ENCODE results near the gene MTARC2. TPM values are rescaled to one million over a fixed set of nuclear protein-coding genes. Genes with fewer than 3 reads are reported as not detected.

MTARC2 gene
- total and polyA plus RNA-seq, 8 donors = 41.2 to 84.3 (median 80.9) TPM

GRCh38 chr1:220804202-220804586 lies 56.1 kb downstream of the MTARC2 start:
- Histone ChIP-seq H3K4me3 (no peak overlapping the region), H3K27ac (no peak overlapping the region), H3K4me1 (peaks cover 0 to 6% of the 10 kb centered on the region in 2 donors), H3K36me3 (peaks cover 0 to 63% of the 10 kb centered on the region in 2 donors), H3K9me3 (no peaks in the 10 kb centered on the region), H3K27me3 (no peaks in the 10 kb centered on the region)
- ATAC-seq (no peak), DNase-seq (no peak)
- intact Hi-C loops (cut with DNase I) = no loop called here
- TF ChIP-seq CTCF (IDR thresholded peaks at IDR 0.05) = no peak

- H3K27me3 ChIP-seq = no peaks in the 10 kb centered on the region
- no peak for DNase-seq
- no peak for TF ChIP-seq CTCF (IDR thresholded peaks at IDR 0.05)
- no peaks in the 10 kb centered on the region for H3K9me3 ChIP-seq
- no peak for ATAC-seq
- no peak overlapping the region for H3K4me3 ChIP-seq
- peaks cover 0 to 49% of the 10 kb centered on the region in 2 donors for H3K36me3 ChIP-seq
- intact Hi-C loops (cut with DNase I) = no loop called here
- H3K27ac ChIP-seq = no peak overlapping the region
- peaks cover 0 to 18% of the 10 kb centered on the region in 2 donors for H3K4me1 ChIP-seq
Measured at GRCh38 chr1:220806408-220806807, 58.3 kb downstream of the MTARC2 start.

- H3K27me3 ChIP-seq = no peaks in the 10 kb centered on the region
- no peak overlapping the region for H3K4me3 ChIP-seq
- no peak for DNase-seq
- peaks cover 0 to 49% of the 10 kb centered on the region in 2 donors for H3K36me3 ChIP-seq
- ATAC-seq = no peak
- no peak for TF ChIP-seq CTCF (IDR thresholded peaks at IDR 0.05)
- H3K9me3 ChIP-seq = no peaks in the 10 kb centered on the region
- no peak overlapping the region for H3K27ac ChIP-seq
- intact Hi-C loops (cut with DNase I) = no loop called here
- H3K4me1 ChIP-seq = peaks cover 0 to 18% of the 10 kb centered on the region in 2 donors
Measured at GRCh38 chr1:220807726-220808125, 59.6 kb downstream of the MTARC2 start.

GRCh38 chr1:220808345-220809186 lies 60.4 kb downstream of the MTARC2 start:
- no peak for ATAC-seq
- no peaks in the 10 kb centered on the region for H3K27me3 ChIP-seq
- intact Hi-C loops (cut with DNase I) = no loop called here
- peaks cover 0 to 16% of the 10 kb centered on the region in 2 donors for H3K4me1 ChIP-seq
- DNase-seq = no peak
- no peak for TF ChIP-seq CTCF (IDR thresholded peaks at IDR 0.05)
- H3K36me3 ChIP-seq = peaks cover 0 to 57% of the 10 kb centered on the region in 2 donors
- no peaks in the 10 kb centered on the region for H3K9me3 ChIP-seq
- no peak overlapping the region for H3K4me3 ChIP-seq
- no peak overlapping the region for H3K27ac ChIP-seq

GRCh38 chr1:220809187-220809550 lies 61.0 kb downstream of the MTARC2 start:
- no peak overlapping the region for H3K27ac ChIP-seq
- TF ChIP-seq CTCF (IDR thresholded peaks at IDR 0.05) = no peak
- no peaks in the 10 kb centered on the region for H3K27me3 ChIP-seq
- peaks cover 0 to 15% of the 10 kb centered on the region in 2 donors for H3K4me1 ChIP-seq
- H3K9me3 ChIP-seq = no peaks in the 10 kb centered on the region
- no peak for DNase-seq
- intact Hi-C loops (cut with DNase I) = no loop called here
- no peak overlapping the region for H3K4me3 ChIP-seq
- peaks cover 0 to 63% of the 10 kb centered on the region in 2 donors for H3K36me3 ChIP-seq
- no peak for ATAC-seq
